ENCODE results near the gene SGMS1. TPM values are rescaled to one million over a fixed set of nuclear protein-coding genes. Genes with fewer than 3 reads are reported as not detected.

The SGMS1 gene
- total and polyA plus RNA-seq, 4 experiments from 2014 or later = 10.0 to 33.0 (median 20.3) TPM

DNA sequence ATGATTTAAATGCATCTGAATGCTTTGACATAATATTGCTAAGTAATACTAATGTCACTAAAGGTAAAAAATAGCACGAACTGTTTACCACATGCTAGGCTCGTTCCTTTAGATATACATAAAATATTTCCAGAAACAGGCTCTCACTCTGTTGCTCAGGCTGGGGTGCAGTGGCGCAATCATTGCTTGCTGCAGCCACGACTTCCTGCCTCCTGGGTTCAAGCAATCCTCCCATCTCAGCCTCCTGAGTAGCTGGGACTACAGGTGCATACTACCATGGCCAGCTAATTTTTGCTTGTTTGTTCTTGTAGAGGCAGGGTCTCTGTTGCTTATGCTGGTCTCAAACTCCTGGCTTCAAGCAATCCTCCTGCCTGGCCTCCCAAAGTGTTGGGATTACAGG, 183.3 kb downstream of the SGMS1 start:
- Mint-ChIP-seq H3K4me1 (peaks cover 1 to 29% (median 17%) of the 10 kb centered on the region in 4 donors), H3K9me3 (peaks cover 0 to 4% (median 0%) of the 10 kb centered on the region in 8 donors), H3K36me3 (peaks cover 18 to 28% of the 10 kb centered on the region in 2 donors), H3K4me3 (no peak overlapping the region), H3K27me3 (no peaks in the 10 kb centered on the region), H3K27ac (no peak overlapping the region)
- Histone ChIP-seq H3K27me3 (ENCODE audit: insufficient read depth, low read length) (no peaks in the 10 kb centered on the region), H3K4me1 (ENCODE audit: insufficient read depth, low read length) (peaks cover 13% of the 10 kb centered on the region), H3K9me3 (ENCODE audit: control insufficient read depth in 1 of 2, low read length in 2 of 2) (no peaks in the 10 kb centered on the region), H3K27ac (ENCODE audit: low read depth, low read length) (no peak overlapping the region), H3K4me3 (ENCODE audit: low read length in 2 of 2) (no peak overlapping the region), H3K36me3 (ENCODE audit: insufficient read depth, low read length) (no peaks in the 10 kb centered on the region)
- DNase-seq = no peak
- intact Hi-C loops (cut with micrococcal nuclease) = no loop called here
- ChIA-PET POLR2A (ENCODE audit: partially characterized antibody) (no interaction called here), CTCF (ENCODE audit: partially characterized antibody) (interaction anchor here (1.2 kb wide), 1 partner anchor 20 kb away, joined by 3 read pairs; no protein-coding TSS in a partner anchor)

DNA sequence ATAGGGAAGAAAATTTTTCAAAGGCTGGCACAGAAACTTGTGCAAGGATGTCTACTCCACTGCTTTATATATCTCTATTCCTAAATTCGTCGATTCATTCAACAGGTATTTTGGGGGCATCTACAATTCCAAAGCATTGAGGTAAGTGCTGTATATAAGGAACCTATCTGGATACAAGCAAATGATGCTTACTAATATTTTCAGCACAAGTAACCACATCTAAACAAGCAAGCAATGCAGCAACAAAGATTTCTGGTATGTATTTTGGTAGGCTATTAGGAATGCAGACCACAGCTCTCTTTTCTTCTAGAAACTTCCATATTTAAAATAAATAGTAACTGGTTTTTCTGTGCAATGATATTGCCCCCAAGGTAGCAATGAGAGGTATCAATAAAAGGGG, 183.9 kb downstream of the SGMS1 start:
- Mint-ChIP-seq H3K4me3 (no peak overlapping the region), H3K27ac (no peak overlapping the region), H3K36me3 (peaks cover 16 to 28% of the 10 kb centered on the region in 2 donors), H3K9me3 (peaks cover 0 to 4% (median 0%) of the 10 kb centered on the region in 8 donors), H3K27me3 (no peaks in the 10 kb centered on the region), H3K4me1 (peaks cover 1 to 29% (median 21%) of the 10 kb centered on the region in 4 donors)
- no peak for DNase-seq
- H3K36me3 ChIP-seq (ENCODE audit: insufficient read depth, low read length) = no peaks in the 10 kb centered on the region
- intact Hi-C loops (cut with micrococcal nuclease) = no loop called here
- no peak overlapping the region for H3K27ac ChIP-seq (ENCODE audit: low read depth, low read length)
- ChIA-PET POLR2A (ENCODE audit: partially characterized antibody) (no interaction called here), CTCF (ENCODE audit: partially characterized antibody) (interaction anchor here (1.1 to 1.2 kb wide), 2 partner anchors 20 to 213 kb away, joined by 3 read pairs; no protein-coding TSS in a partner anchor)
- H3K4me1 ChIP-seq (ENCODE audit: insufficient read depth, low read length) = peaks cover 13% of the 10 kb centered on the region
- no peak overlapping the region for H3K4me3 ChIP-seq (ENCODE audit: low read length in 2 of 2)
- H3K27me3 ChIP-seq (ENCODE audit: insufficient read depth, low read length) = no peaks in the 10 kb centered on the region
- H3K9me3 ChIP-seq (ENCODE audit: control insufficient read depth in 1 of 2, low read length in 2 of 2) = no peaks in the 10 kb centered on the region

DNA sequence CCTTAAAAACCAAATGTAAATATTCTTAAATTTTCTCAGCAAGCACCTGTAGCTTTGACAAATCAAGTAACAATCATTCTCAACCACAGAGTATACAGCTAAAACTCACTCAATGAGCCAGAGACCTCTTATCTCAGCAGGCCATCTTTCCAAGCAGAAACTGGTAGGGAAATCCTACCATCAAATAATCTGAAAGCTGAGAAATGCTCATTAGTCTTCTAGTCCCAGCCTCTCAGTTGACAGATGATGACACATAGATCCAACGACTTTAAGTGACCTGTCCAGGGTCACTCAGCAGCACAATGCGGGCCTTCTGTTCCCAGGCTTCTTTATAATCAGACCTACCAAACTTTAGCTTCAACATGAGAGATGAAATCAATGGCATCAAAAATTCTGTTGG, 184.6 kb downstream of the SGMS1 start:
- ChIA-PET CTCF (ENCODE audit: partially characterized antibody) (interaction anchor here (1.1 kb wide), 1 partner anchor 214 kb away, joined by 3 read pairs; no protein-coding TSS in a partner anchor), POLR2A (ENCODE audit: partially characterized antibody) (no interaction called here)
- H3K4me1 ChIP-seq (ENCODE audit: insufficient read depth, low read length) = peaks cover 13% of the 10 kb centered on the region
- no peak overlapping the region for H3K4me3 ChIP-seq (ENCODE audit: low read length in 2 of 2)
- Mint-ChIP-seq H3K27me3 (no peaks in the 10 kb centered on the region), H3K36me3 (peaks cover 17 to 25% of the 10 kb centered on the region in 2 donors), H3K9me3 (peaks cover 0 to 4% (median 0%) of the 10 kb centered on the region in 8 donors), H3K4me3 (no peak overlapping the region), H3K27ac (peak overlapping the region in 1 of 7 donors; percentile 37), H3K4me1 (peaks cover 3 to 31% (median 23%) of the 10 kb centered on the region in 4 donors)
- intact Hi-C loops (cut with micrococcal nuclease) = no loop called here
- H3K36me3 ChIP-seq (ENCODE audit: insufficient read depth, low read length) = no peaks in the 10 kb centered on the region
- no peaks in the 10 kb centered on the region for H3K27me3 ChIP-seq (ENCODE audit: insufficient read depth, low read length)
- no peak overlapping the region for H3K27ac ChIP-seq (ENCODE audit: low read depth, low read length)
- DNase-seq = no peak
- no peaks in the 10 kb centered on the region for H3K9me3 ChIP-seq (ENCODE audit: control insufficient read depth in 1 of 2, low read length in 2 of 2)

DNA sequence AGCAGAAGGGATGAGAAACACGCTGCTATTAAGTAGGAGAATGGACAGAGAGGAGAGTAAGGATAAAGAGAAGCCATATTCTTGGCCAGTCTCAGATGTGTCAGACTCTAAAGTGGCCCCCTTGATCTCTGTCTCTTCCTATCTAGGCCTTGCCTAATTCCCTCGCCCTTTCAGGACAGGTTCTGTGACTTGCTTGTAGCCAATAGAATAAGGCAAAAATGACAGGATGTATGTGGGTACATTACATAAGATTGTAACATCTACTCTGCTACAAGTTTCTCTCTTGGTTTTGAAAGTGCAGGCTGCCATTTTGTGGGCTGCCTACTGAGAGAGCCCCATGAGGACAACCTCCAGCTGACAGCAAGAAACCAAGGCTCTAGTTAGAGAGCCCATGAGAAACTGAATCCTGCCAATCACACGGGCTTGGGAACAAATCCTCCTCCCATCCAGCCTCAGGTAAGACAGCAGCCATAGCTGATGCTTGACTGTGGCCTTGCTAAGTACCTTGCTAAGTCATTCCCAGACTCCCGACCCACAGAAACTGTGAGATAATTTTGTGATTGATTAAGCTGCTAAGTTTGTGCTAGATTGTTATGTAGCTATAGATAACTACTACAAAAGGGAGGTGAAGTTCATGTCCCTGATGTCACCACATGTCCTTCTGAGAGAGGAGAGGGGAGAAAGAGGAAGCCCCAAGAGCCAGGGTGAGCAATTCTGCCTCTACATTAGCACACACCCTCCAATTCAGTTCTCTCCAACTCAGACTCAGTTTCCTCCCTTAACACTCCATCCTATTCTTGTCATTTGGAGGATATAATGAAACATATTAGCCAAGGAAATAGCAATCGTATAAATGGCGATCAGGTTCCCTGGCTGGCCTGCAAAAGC, 185.5 kb downstream of the SGMS1 start:
- Histone ChIP-seq H3K9me3 (ENCODE audit: control insufficient read depth in 1 of 2, low read length in 2 of 2) (no peaks in the 10 kb centered on the region), H3K27me3 (ENCODE audit: insufficient read depth, low read length) (no peaks in the 10 kb centered on the region), H3K4me1 (ENCODE audit: insufficient read depth, low read length) (peaks cover 15% of the 10 kb centered on the region), H3K27ac (ENCODE audit: low read depth, low read length) (no peak overlapping the region), H3K4me3 (ENCODE audit: low read length in 2 of 2) (no peak overlapping the region), H3K36me3 (ENCODE audit: insufficient read depth, low read length) (no peaks in the 10 kb centered on the region)
- peaks cover 8 to 39% (median 30%) of the 10 kb centered on the region in 4 donors for H3K4me1 Mint-ChIP-seq
- H3K27me3 Mint-ChIP-seq = no peaks in the 10 kb centered on the region
- DNase-seq = no peak
- peaks cover 0 to 4% (median 0%) of the 10 kb centered on the region in 8 donors for H3K9me3 Mint-ChIP-seq
- ChIA-PET CTCF (ENCODE audit: partially characterized antibody) (interaction anchor here (1.1 kb wide), 1 partner anchor 215 kb away, joined by 3 read pairs; no protein-coding TSS in a partner anchor), POLR2A (ENCODE audit: partially characterized antibody) (no interaction called here)
- peaks cover 18 to 25% of the 10 kb centered on the region in 2 donors for H3K36me3 Mint-ChIP-seq
- intact Hi-C loops (cut with micrococcal nuclease) = no loop called here
- H3K27ac Mint-ChIP-seq = peak overlapping the region in 1 of 7 donors; percentile 23
- H3K4me3 Mint-ChIP-seq = no peak overlapping the region

DNA sequence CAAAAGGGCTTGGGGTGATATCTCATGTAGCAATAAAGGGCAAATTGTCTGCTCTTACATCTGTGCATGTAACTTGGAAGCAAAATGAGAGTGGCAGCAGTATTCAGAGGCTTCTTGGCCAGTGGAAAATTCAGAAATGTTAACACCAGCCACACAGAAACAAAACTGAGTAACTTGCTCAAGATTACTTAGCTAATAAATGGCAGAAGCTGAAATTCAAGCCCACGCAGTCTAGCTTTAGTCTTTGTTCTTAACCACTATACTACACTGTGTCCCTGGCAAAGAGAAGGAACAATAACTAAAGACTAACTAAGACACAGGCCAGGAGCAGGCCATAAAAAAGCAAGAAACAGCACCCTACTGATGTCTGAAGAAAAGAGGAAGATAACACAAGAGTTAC, 186.5 kb downstream of the SGMS1 start:
- H3K4me3 Mint-ChIP-seq = no peak overlapping the region
- H3K4me3 ChIP-seq (ENCODE audit: low read length in 2 of 2) = no peak overlapping the region
- peaks cover 28 to 34% of the 10 kb centered on the region in 2 donors for H3K36me3 Mint-ChIP-seq
- no peak overlapping the region for H3K27ac ChIP-seq (ENCODE audit: low read depth, low read length)
- POLR2A ChIA-PET (ENCODE audit: partially characterized antibody) = no interaction called here
- no peaks in the 10 kb centered on the region for H3K9me3 ChIP-seq (ENCODE audit: control insufficient read depth in 1 of 2, low read length in 2 of 2)
- H3K27ac Mint-ChIP-seq = no peak overlapping the region
- H3K36me3 ChIP-seq (ENCODE audit: insufficient read depth, low read length) = no peaks in the 10 kb centered on the region
- peaks cover 0 to 4% (median 0%) of the 10 kb centered on the region in 8 donors for H3K9me3 Mint-ChIP-seq
- CTCF ChIA-PET (ENCODE audit: partially characterized antibody) = interaction anchor here (0.6 to 1.1 kb wide), 2 partner anchors 16 to 20 kb away, joined by 3 read pairs; no protein-coding TSS in a partner anchor
- intact Hi-C loops (cut with micrococcal nuclease) = no loop called here
- peaks cover 16 to 49% (median 40%) of the 10 kb centered on the region in 4 donors for H3K4me1 Mint-ChIP-seq
- no peaks in the 10 kb centered on the region for H3K27me3 Mint-ChIP-seq
- H3K4me1 ChIP-seq (ENCODE audit: insufficient read depth, low read length) = peaks cover 24% of the 10 kb centered on the region
- no peak for DNase-seq
- no peaks in the 10 kb centered on the region for H3K27me3 ChIP-seq (ENCODE audit: insufficient read depth, low read length)

DNA sequence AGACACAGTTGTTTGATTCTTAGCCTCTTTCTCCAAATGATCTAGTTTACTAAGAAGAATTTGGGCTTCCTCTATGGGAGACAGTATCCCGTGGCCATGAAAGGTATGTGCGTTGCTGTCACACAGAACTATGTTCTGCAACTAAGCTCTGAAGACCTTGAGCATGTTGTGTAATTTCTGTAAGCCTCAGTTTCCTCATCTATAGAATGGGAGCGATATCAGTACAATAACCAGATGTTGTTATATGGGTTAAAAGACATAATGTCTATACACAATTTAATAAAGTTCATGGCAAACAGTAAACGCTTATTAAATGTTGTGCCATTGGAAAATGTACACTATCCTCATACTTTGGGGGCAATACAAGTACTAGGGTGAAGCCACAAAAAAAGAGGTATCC, 187.0 kb downstream of the SGMS1 start:
- Mint-ChIP-seq H3K4me3 (no peak overlapping the region), H3K27ac (no peak overlapping the region), H3K9me3 (peaks cover 0 to 4% (median 0%) of the 10 kb centered on the region in 8 donors), H3K36me3 (peaks cover 29 to 34% of the 10 kb centered on the region in 2 donors), H3K27me3 (no peaks in the 10 kb centered on the region), H3K4me1 (peaks cover 19 to 54% (median 44%) of the 10 kb centered on the region in 4 donors)
- no peak overlapping the region for H3K27ac ChIP-seq (ENCODE audit: low read depth, low read length)
- no peaks in the 10 kb centered on the region for H3K9me3 ChIP-seq (ENCODE audit: control insufficient read depth in 1 of 2, low read length in 2 of 2)
- H3K4me3 ChIP-seq (ENCODE audit: low read length in 2 of 2) = no peak overlapping the region
- peaks cover 26% of the 10 kb centered on the region for H3K4me1 ChIP-seq (ENCODE audit: insufficient read depth, low read length)
- DNase-seq = no peak
- intact Hi-C loops (cut with micrococcal nuclease) = no loop called here
- H3K27me3 ChIP-seq (ENCODE audit: insufficient read depth, low read length) = no peaks in the 10 kb centered on the region
- ChIA-PET CTCF (ENCODE audit: partially characterized antibody) (interaction anchor here (0.6 to 1.1 kb wide), 2 partner anchors 15 to 20 kb away, joined by 3 read pairs; no protein-coding TSS in a partner anchor), POLR2A (ENCODE audit: partially characterized antibody) (no interaction called here)
- no peaks in the 10 kb centered on the region for H3K36me3 ChIP-seq (ENCODE audit: insufficient read depth, low read length)

All from CD4-positive, alpha-beta memory T cell (primary cell).